GM19328 (cell line): Measurements from ENCODE around the gene HNRNPM.

Experiments used
- ATAC-seq: cut with Tn5 transposase; IDR thresholded peaks from one replicate; pipeline ENCODE4 v1.9.1; 2021; ENCODE audit warnings: mild to moderate bottlenecking, moderate library complexity; ENCODE audit not compliant: unreplicated experiment

HNRNPM gene

DNA sequence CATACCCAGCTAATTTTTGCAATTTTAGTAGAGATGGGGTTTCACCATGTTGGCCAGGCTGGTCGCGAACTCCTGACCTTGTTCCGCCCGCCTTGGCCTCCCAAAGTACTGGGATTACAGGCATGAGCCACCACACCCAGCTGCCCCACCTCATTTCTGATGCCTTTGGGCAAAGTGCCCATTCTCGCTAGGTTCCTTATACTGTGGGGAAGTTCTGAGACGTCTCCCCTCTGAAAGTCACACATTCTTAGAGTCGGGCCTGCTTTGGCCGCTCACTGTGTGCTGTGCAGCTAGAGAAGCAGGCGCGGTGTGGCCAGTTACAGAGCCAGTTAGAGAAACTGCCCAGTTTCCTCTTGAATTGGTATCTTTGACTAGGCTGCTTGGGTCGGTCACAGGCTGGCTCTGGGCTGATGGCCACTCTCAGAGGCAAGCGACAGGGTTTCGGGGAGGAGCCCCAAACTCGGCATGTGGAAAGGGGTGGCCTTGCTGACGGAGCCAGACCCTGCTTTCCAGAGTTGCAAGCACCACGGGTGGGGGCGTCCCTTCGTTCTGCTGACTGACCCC lies 39.6 kb downstream of the HNRNPM start:
- no peak for ATAC-seq

DNA sequence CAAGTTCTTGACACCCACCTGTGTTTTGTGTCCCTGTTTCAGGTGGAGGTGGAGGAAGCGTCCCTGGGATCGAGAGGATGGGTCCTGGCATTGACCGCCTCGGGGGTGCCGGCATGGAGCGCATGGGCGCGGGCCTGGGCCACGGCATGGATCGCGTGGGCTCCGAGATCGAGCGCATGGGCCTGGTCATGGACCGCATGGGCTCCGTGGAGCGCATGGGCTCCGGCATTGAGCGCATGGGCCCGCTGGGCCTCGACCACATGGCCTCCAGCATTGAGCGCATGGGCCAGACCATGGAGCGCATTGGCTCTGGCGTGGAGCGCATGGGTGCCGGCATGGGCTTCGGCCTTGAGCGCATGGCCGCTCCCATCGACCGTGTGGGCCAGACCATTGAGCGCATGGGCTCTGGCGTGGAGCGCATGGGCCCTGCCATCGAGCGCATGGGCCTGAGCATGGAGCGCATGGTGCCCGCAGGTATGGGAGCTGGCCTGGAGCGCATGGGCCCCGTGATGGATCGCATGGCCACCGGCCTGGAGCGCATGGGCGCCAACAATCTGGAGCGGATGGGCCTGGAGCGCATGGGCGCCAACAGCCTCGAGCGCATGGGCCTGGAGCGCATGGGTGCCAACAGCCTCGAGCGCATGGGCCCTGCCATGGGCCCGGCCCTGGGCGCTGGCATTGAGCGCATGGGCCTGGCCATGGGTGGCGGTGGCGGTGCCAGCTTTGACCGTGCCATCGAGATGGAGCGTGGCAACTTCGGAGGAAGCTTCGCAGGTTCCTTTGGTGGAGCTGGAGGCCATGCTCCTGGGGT lies 41.0 kb downstream of the HNRNPM start:
- ATAC-seq, result no peak

DNA sequence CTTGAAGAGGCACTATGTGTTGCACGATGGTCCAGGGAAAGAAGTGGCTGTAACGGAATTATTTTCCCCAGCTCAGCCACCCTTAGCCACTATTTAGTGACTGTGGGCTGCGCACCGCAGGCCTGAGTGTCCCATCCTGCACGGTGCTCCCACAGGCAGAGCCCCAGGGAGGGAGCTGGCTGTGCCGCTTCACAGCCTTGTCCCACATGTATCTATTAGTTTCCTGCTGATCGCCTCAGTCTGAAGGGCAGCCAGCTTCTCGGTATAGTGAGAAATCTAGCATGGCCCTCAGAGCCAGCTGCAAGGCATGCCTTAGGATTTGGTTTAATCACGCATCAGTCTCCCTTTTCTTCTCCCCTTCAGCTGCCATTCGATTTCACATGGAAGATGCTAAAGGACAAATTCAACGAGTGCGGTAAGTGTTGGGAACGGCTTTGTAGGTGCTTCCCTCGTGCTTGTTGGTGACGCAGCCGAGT lies 41.9 kb downstream of the HNRNPM start:
- no peak for ATAC-seq

DNA sequence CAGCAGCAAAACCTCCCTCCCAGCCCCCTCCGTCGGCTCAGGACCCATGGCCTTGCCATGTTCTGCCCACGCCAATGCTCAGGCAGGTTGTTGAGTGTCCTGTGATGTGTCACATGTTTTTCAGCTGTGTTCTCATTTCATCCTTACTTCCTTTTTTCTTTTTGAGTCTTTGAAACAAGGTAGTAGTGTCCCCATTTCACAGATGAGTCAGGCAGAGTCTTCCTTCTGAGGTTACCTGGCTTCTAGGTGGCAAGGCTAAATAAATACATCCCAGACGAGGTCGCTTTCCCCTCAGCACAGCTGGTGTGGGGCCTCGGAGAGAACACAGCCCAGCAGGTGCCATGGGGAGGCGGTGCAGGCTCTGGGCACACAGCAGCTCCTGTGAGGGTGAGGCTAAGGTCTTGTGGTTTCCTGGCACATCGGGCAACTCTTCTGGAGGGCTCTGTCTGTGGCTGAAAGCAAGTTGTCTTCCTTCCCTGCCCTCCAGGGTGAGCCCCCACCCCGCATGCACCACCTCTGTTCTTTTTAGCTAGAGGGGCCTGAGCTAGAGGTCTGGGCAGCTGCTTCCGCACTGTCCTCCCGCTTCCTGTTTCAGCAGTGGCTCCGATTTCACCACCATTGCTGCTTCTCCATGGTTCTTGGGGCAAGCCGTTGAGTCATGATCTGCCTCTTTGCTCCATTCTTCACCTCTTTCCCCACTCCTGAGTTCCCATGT lies 42.5 kb downstream of the HNRNPM start:
- no peak for ATAC-seq

DNA sequence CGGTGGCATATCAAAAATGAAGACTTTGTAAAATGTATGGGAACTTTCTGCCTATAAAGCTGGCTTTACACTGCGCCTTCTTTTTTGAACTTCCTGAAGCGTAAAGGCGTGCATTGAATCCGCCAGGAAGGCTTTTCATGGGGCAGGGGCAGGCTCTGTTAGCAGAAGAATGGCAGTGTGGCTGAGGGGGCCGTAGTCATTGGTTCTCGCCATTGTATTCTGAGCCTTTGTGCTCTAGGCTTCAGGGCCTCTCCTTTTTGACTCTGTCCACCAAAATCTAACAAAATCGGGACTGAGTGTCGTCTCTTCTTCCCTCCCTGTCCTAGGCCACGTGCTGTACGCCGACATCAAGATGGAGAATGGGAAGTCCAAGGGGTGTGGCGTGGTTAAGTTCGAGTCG lies 43.6 kb downstream of the HNRNPM start:
- no peak for ATAC-seq

DNA sequence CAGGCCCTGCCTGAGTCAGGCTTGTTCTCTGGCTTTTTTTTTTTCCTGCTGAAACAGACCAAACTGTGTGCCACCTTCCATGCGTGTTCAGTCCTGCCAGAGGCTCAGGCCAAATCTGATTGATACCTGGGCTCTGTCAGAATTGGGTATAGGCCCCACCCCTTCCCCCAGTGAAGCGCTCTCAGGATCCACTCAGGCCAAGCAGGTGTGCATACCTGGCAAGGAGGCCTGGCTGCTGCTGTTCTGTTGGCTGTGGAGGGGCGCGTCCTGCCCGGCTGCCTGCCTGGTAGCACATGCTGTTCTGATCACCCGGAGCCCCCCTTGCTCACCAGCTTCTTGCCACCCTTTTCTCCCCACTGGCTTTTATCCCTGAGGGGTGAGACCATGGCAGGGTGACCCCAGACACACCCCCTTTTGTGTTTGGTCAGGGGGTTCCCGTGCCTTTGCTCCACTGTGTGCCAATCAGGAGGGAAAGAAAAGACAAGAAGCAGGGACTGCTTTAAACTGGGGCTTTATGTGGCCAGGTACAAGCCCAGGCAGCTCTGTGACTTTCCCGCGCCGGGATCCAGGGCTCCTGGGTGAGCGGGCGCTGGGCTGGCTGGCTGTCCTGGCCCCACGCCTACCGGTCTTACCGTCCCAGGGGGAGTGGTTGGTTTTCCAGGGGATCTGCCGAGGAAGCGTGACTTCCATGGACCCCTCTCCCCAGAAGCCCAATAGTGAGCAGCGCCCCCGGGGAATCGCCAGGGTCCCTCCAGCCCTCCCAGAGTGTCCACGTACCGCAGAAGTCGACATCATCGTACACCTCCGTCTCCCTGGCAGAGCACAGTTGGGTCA lies 45.0 kb downstream of the HNRNPM start:
- no peak for ATAC-seq

DNA sequence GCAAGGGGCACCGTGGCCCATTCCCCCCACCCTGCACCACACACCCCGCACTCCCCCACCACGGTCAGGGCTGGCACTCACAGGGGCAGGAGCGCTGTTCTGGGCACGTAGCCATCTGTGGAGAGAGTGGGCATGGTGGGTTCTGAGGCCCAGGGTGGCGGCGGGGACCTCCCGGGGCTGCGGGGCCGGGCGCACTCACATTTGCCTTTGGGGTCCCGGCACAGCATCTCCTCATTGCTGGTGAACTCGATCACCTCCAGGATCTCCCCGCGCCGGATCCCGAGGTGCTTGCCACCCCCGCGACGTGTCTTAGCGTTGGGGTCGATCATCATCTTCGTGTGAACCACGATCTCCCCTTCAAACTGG lies 45.6 kb downstream of the HNRNPM start:
- no peak for ATAC-seq

DNA sequence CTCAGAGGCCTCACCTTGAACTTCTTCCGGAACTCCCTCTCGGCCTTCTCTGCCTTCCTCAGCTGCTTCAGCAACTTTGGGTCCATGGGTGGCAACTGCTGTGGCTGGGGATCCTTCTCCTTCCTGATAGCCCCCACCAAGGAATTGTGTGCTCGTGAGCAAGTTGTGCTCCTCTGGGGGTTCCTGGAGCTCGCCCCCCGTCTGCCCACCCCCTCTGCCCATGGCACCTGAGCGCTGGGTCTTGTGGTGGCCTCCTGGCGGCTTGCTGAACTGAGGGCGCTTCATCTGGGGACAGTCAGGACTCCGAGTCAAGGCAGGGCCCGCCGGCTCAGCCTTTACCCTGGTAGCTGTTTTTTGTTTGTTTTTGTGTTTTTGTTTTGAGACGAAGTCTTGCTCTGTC lies 46.1 kb downstream of the HNRNPM start:
- ATAC-seq, result no peak

DNA sequence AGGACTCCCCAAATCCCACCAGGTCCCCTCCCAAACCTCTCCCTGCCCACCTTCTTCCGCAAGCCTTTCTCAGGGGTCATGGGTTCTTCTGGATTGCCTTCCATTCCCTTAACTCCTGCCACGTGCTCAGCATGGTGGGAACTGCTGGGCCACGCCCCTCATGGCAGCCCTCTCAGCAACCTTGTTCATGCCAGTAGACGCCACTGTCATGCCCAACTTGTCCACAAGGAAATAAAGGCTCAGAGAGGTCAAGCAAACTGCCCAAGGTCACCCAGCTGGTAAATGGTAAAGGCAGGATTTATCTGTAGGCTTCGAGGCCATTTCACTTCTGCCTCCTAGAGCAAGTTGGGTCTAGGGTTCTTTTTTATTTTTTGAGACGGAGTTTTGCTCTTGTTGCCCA lies 46.8 kb downstream of the HNRNPM start:
- no peak for ATAC-seq

DNA sequence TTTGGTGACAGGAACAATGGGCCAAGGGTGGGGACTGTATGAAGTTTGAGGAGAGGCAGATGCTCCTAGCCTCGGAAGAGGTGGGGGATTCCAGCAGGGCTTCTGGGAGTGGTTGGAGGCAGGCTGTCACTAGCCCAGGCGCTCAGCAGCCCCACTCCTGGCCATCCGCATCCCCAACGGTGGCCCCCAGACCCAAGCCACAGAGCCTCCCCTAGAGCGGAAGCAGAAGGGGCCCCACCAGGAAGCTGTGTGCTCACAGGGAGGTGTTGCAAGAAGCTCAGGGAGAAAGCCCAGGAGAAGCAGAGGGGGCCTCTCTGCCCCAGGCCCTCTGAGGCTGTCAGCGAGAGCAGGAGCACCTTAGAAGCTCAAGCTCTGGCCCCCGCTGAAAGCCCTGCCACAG lies 49.4 kb downstream of the HNRNPM start:
- no peak for ATAC-seq

DNA sequence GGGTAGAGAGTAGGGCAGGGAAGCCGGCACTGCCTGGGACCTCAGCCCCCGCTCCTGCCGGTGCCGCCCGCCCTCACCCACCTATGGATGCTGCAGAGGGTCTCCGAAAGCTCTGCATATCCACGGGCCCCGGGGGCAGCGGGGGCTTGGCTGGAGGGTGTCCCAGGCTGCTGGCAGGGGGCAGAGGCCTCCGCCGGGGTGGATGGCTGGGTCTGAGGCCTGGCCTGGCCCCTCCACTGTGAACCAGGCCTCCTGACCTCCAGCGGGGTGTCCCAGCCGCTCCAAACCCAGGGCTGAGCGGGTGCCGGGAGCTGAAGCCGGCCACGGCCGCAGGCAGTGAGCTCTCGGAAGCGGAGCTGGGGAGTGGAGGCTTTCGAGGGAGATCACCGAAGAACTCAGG lies 53.5 kb downstream of the HNRNPM start:
- ATAC-seq, result no peak

DNA sequence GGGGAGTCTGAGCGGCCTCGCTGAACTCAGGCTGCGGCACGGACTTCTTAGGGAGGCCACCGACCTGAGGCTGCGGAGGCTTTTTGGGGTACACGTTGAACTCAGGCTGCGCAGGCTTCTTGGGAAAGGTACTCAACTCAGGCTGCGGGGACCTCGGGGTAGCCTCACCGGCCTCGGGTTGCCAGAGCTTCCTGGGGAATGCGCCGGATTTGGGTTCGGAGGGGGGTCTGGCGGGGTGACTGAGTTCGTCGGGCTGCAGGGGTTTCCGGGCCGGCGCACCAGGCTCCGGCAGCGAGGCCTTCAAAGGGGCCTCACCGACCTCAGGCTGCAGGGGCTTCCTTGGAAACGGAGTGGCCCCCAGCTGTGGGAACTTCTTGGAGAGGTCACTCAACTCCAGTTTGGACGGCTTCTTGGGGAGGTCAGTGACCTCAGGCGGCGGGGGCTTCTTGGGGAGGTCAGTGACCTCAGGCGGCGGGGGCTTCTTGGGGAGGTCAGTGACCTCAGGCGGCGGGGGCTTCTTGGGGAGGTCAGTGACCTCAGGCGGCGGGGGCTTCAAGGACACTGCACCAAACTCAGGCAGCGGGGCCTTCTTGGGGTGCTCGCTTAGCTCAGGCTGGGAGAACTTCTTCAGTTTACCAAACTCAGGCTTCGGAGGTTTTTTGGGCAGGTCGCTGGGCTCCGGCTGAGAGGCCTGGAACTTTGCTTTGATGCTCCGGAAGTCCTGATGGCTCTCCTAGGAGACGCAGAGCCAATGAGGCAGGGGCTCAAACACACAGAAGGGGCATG lies 54.5 kb downstream of the HNRNPM start:
- ATAC-seq, result no peak

DNA sequence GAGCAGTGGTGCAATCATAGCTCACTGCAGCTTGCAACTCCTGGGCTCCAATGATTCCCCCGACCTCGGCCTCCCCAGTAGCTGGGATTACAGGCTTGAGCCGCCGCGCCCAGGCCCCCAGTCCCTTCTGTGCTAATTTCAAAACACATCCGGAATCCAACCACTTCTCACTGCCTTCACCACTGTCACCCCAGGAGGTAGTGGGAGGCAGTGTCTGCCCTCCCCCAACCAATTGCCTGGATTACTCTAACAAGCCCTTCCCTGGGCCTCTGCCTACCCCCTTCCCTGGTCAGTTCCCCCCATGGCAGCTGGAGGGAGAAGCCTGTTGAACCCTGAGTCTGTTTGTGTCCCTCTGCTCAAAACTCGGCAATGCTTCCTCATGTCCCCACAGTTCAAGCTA lies 55.4 kb downstream of the HNRNPM start:
- ATAC-seq, result no peak

DNA sequence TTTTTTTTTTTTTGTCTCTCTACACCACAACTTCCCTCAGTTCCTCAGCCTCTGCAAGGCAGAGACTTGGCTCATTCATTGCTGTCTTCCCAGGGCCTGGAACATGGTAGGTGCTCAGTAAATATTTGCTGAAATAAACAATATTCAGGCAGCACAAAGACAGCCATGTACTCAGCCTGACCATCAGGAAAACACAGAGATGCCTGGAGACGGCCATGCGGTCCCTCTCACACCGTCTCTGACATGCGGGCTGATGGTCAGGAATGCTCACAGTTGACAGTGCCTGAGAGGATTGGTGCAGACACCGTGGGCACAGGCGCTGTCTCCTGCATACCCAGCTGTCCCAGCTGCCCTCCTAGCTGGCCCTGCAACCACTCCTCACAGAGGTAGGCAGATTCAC lies 56.7 kb downstream of the HNRNPM start:
- no peak for ATAC-seq

DNA sequence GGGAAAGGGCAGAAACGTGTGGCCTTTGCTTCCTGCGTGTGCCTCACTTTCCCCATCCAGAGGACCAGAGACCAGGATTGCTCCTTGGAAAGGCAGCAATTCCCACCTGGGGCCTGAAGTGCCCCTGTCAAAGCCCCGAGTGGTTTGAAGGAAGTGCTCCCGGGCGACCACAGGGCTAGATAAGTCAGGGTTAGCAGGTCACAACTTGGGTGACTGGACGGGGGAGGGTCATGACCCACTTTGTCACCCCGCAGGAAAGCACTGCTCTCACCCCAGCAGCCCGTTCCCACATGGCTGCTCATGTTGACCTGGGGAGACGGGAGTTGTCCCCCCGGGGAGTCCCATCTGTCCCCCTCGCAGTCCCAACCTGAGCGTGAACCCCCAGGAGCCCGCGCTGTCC lies 57.2 kb downstream of the HNRNPM start:
- no peak for ATAC-seq

DNA sequence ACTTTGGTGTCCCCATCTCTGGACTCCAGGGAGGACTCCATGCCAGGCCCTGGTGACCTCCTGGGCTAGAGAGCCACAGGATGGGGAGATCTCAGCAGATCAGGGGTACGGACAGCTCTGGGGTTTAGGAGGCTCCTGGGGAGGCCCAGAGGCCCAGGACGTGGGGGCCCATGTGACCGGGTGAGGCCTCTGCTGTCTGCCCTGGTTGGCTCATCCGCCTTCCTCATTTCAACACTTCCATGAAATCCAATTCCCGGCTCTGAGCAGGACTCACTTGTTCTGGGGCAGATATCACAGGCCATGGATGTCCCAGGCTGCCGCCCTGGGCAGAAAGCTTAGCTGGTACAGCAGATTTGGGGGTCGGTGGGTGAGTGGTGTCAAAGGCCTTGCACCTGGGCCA lies 58.7 kb downstream of the HNRNPM start:
- no peak for ATAC-seq

DNA sequence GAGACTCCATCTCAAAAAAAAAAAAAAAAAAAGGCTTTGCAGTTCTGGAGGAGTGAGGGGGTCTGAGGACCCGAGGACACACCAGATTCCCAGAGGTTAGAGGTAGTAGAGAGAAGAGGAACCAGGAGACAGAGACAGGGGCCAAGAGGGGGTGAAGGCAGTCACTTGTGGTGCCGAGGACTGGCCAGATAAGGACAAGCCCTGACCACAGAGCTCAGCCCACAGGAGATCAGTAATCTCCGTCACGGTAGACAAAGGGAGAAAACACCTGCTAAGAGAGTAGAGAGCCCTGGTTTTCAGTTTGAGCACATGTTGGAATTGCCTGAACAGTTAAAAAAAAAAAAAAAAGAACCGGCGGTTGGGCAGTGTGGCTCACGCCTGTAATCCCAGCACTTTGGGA lies 59.4 kb downstream of the HNRNPM start:
- ATAC-seq, result no peak

DNA sequence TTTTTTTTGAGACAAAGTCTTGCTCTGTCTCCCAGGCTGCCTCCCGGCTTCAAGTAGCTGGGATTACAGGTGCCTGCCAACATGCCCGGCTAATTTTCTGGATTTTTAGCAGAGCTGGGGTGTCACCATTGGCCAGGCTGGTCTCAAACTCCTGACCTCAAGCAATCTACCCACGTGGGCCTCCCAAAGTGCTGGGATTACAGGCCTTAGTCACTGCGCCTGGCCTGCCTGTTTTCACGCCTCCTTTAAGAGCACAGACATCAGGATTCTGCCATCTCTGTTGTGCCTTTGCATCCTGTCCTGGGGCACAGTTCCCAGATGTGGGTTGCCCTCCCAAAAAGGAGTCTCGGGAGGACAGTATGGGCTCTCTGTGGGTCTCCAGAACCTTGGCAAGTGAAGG lies 60.1 kb downstream of the HNRNPM start:
- ATAC-seq, result no peak

DNA sequence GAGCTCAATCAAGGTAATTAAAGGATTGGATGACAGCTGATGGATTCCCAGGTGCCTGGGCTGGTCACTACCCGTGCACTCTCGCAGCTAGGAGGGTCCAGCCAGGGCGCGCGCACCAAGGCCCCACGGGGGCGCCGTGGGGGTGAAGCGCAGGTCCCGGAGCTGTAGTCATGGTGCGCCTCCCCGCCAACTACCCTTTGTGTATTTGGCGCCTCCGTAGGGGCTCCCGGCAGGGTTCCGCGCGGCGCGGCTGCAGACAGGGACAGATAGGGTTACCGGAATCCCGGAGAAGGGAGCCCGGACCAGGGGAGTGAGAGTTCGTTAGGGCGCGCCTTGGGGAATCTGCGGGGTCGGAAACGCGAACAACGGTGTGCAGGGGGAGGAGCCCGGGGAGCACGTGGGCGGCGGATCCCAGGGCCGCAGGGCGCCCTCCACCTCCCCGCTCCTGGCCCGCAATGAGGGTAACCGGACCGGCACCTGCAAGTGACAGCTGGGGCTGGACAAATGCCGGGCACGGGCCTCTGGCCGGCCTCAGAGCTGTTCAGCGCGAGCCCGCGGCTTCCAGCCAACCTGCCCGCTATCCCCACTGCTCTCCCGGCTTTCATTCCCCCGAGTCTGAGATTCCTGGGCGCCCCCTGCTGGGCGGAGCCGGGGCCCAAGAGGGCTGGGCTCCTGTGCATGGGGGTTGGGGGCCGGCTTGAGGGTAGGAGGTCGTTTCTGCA lies 61.1 kb downstream of the HNRNPM start:
- ATAC-seq, result no peak

DNA sequence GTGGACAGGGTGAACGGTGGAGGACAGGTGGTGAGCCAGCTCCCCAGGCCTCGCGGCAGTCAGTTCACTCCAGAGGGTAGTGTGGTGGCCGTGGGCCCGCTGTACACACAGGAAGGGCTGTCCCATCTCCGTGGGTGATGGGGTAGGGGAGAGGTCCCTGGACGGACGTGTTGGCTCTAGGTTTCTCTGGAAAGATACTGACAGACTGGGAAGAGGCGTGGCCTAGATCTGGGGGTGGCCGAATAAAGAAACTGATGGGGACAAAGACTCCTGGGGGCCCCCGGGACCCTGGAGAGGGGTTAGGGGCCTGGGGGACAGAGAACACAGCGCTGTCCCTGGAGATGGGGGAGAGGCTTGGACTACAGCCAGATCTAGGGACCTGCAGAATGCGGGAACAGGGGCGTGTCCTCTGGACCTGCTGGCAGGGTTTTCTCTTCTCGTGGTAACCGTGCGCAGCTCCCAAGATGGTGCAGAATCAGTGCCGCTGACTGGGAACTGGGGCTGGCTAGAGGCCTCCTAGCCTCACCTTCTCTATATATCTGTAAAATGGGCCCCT lies 61.7 kb downstream of the HNRNPM start:
- ATAC-seq, result no peak
